CD4-positive, alpha-beta T cell treated with Interleukin-2 at 100 ng/mL for 4 hours (primary cell): ENCODE measurements around the gene ALDH1L2.

ENCODE experiments used
- DNase-seq: peaks from one replicate; pipeline ENCODE4 v3.0.0-alpha.2; 2020; ENCODE audit warnings: low spot score

The ALDH1L2 gene

DNA sequence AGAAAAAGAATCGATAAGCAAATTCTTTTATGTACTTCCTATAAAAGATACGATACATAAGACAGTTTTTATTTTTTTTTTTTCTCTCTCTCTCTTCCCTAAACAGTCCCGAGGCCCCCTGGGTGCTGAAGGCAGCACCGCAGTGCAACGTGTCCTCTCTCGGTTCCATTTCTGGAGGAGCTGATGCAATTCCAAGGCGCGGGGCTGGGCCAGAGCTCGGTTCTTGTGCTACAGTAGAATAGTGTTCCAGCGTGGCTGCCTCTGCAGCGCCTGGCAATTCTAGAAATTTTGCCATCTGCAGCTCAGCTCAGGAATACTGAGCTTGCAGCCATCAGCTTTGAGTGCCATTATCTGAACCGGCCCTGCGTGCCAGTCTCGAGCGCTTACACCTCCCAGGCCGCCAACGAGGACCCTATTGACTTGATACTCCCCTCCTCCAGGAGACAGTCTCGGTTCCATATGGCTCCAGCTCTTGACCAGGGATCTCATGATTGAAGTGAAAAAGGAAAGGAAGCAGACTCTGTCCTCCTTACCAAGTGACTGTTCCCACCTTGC is 630 bp downstream of the ALDH1L2 start:
- DNase-seq: no peak

DNA sequence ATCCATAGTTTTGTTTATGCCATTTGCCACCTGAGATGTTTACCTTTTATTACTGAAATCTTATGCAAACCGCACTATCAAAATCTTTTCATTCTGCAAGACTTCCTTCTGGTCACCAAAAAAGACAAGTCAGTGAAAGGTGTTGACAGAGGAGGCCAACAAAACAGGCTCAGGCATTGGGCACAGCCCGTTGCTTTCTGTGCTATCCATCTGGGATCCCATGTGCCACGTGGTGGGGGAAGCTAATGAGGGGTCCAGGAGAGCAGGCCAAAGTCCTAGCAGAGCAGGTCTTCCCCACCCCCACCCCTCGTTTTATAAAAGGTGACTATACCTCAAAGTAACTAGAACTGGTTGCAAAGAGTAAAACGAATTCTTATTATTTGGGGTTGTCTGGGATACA is 1.2 kb downstream of the ALDH1L2 start:
- DNase-seq: no peak

DNA sequence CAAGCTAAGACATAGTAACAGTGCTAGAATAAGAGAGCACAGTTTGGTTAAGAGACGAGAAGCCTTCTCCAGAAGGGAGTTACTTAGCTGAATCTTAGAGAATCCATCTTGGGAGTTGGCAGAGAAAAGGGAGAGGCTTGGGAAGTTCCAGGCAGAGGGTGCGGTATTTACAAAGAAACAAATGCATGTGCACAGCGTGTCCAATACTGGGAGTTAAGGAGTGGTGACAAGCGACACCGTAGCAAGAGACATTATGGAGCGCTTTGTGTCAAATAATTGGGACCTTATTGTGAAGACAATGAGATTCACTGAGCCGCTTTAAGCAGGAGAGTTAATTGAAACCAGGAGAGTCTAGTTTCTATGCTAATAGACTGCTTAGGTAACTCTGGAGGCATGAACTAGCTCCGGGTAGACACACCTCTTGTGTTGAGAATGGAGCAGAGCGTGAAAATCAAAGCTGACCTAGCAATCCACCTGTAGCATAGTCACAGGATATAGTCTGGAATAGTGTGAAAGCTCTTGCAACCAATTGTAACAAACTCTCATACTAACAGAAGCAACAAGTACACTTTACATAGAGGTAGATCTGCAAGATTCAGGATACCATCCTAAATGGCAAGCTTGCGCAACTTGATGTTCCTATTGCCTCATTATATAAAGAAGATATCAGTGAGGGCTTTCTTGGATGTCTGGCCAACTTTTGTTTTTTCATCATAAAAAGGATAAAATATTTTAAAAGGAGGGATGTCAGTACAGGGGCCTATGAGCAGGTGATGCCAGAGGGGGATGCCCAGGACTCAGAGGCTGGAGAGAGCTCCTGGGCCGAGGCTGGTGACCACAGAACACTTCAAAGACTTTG is 5.3 kb downstream of the ALDH1L2 start:
- DNase-seq: no peak

DNA sequence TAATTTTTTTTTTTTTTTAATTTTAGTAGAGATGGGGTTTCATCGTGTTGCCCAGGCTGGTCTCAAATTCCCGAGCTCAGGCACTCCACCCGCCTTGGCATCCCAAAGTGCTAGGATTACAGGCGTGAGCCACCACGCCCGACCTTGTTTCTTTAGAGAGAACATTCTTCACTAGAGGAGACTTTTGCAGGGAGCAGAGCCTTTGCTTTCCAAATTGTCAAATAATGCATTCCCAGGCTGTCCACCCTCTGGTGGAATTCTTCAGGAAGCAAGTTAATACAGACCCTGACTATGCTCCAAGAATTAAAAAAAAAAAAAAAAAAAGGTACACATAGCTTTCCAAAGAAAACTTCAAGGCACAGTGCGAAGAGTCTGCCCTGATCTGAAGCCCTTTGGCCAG is 6.8 kb downstream of the ALDH1L2 start:
- DNase-seq: no peak

DNA sequence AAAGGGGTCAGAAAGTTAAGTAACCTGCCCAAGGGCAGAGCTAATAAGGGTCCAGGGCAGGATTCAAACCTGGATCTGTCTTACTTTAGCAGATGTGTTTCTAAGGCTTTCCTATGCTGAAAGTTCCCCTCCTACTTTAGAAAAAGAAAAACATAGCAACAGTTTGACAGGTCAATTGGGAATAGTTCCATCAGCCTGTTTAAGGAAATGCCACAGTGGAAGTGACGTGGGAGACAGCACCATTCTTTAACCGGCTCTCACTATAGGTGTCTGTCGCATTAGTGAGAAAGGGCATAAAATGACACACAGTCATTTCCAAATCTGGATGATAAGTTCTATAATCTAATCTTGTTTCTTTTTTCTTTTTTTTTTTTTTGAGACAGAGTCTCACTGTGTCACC is 7.3 kb downstream of the ALDH1L2 start:
- no peak for DNase-seq

DNA sequence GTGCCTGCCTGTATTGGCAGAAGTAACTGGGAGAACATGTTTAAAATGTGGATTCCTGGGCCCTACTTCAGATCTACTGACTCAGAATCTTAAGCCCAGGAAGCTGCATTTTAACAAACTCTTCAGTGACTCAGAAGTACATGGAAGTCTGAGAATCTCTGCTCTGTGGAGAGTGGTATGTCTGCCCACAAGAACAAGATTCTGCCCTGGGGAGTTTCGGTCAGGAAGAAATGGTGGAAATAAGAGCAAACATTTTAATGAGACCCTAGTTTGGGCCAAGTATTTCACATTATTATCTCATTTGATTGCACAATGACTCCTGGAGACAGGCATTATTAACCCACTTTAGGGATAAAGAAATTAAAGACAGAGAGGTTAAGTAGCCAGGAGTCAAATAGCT is 8.2 kb downstream of the ALDH1L2 start:
- no peak for DNase-seq

DNA sequence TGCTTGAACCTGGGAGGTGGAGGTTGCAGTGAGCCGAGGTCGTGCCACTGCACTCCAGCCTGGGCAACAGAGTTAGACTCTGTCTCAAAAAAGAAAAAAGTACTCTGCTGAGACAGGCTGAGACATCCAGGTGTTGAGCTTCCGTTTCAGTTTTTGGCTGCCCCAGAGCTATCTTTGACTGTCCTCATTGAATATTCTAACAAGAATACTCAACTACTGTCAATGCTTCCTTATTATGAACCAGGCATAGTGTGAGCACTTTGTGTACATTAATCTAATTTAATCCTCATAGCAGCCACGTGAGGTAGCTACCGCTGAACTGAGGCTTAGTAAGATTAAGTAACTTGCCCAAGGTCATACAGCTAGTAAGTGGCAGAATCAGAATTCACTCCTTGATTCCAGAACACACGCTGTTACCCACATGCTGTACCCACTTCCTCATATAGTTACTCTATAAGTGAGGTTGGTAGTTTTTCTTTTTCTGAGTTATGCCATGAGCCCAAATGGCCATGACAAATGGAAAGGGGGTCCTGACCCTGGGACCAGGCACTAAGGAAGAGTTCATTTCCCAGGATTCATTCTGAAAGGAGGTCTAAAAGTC is 11.3 kb downstream of the ALDH1L2 start:
- no peak for DNase-seq

DNA sequence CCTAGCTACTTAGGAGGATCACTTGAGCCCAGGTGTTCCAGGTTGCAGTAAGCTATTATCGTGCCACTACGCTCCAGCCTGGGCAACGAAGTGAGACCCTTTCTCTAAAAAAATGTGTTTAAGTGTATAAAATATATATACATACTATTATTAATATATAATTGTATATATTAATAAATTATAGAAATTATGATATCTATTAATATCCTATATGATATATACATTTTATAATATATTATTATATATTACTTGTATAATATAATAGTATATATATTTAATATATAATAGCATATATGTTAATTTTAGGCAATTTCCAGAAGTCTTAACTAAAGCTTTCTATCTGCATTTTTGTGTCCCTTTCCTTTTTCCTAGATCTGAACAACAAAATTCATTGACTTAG is 12.3 kb downstream of the ALDH1L2 start:
- DNase-seq: no peak

DNA sequence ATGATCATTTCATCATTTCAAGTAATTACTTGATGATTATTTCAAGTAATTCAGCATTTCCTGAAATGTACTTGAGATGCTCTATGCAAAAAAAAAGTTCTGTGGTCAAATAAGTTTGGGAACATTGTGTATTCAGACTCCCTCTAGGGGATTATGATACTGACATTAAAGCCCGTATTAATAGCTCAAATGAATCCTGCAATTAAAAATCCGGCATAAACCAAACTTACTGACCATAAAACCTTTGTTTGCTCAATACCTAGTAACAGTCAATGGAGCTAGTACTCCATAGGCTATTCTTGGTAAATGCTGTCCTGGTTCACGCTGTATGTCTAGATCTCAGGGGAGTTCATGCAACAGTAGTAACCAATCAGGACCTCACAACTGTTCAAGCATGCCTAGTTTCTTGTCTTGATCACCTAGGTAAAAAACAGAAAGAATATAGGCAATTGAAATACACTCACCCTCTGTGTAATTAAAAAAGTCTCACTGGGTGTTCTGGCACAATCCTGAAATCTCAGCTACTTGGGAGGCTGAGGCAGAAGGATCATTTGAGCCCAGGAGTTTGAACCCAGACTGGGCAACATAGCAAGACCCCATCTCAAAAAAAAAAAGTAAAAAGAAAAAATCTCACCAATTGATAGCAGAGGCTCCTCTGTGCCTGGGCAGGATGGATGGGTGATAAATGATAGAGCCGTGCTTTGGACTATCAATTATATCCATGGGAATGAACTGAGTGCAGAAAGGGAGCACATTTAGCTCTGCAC is 14.1 kb downstream of the ALDH1L2 start:
- DNase-seq: no peak

DNA sequence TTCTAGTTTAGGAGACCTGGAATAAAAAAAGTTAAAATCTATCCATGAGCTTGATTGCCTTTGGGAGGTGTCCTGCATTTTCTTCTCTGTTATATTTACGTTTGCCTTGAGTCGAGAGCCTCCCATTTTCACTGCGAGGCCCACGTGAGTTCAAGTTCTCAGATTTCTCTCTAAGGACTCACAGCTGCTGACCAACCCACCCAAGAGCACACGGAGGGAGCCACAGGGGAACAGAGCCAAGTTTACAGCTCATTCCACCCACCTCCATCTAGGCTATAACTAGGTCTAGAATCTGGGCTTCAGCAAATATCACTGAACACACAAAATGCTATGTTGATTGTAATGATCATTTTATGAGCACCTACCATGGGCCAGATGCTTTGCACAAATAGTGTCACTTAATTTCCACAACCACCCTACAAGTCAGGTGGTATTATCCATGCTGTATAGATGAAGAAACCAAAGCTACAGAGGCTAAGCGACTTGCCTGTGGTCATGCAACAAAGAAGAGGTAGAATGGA is 16.7 kb downstream of the ALDH1L2 start:
- no peak for DNase-seq

DNA sequence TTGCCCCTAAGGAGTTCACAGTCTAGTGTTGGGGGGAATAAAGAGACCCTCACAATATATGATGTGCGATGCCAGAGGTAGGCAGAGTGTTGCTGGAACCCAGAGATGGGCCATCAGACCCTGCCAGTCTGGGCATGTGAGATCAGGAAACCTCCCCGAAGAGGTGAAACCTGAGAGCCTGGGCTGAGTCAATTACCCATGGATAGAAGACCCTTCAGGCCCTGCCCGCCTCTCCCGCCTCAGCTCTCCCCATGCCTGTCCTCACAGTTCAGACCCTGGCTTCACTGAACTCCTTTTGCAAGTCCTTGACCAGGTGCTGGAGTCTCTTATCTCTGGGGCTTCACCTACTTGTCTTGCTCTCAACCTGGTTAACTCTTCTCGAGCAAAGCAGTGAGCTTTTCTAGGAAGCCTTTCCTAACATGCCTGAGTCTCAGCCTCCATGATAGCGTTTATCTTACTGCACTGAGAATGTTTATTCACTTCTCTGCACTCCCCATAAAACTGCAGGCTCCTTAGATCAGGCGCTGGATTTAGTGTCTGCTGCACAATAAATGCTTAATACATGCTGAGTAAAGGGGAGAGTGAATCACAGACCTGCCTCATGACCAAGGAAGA is 19.6 kb downstream of the ALDH1L2 start:
- DNase-seq: no peak

DNA sequence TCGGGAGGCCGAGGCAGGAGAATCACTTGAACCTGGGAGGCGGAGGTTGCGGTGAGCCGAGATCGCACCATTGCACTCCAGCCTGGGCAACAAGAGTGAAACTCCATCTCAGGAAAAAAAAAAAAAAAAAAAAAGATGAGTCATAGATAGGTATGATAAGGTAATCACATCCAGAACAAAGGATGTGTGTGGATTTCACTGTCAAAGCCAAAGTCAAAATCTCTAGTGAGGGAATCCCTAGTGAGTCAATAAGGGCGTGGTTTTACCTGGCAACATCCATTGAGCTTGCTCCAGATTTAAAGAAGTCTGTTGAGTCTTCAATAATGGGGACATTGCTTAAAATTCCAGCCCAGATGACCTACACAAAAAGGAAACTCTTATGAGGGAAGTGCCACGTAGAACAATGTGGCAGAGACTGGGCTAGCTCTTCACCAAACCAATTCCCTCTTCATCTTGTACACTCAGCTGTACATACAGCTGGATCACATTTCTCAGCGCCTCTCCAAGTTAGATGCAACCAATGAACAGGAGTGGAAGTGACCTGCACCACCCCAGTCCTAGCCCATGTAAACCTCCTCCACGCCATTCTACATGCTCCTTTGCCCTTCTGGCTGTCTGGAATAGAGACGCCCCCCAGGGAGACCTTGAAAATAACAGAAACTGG is 23.4 kb downstream of the ALDH1L2 start:
- DNase-seq: no peak

DNA sequence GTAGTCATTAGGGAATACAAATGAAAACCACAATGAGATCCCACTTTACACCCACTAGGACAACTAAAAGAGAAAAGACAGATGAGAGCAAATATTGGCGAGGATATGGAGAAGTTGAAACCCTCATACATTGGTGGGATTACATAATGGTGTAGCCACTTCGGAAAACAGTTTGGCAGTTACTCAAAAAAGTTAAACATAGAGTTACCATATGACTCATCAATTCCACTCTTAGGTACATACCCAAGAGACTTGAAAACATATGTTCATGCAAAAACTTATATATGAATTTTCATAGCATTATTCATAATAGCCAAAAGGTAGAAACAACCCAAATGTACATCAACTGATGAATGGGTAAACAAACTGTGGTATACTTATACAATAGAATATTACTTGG is 27.1 kb downstream of the ALDH1L2 start:
- DNase-seq: no peak

DNA sequence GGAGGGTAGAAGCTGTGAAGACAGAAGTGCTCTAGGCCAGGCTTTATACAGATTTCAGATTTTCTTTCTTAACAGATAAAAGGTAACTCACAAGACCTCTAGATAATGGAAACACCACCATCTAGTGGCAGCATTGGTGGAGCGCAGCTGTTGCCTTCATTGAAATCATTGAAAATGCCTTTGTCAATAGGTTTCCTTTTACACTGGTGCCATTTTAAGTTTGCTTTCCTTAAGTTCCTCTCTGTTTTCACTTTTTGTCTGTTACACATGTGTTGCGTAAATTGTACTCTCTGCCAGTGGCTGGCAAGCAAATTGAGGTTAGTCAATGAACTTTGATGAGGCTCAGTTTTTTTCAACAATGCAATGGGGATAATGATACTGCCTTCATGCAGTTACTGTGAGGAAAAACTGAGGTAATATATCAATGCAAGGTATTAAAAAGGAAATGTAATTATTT is 31.1 kb downstream of the ALDH1L2 start:
- peak; percentile 85 for DNase-seq

DNA sequence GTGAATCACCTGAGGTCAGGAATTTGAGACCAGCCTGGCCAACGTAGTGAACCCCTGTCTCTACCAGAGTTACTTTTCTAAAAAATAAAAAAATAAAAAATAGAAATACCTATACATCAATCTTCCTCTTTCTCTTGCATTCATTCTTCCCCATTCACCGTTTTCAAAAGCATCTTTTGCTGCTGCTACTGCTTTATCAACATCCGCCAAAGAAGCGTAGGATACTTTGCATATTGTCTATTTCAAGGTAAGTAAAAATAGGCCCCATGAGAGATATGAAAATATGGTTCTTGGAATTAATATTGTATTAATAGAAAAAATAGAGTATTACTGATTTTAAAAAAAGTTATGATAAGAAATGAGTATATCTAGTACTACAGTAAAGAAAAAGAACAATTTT is 32.3 kb downstream of the ALDH1L2 start:
- DNase-seq: no peak

DNA sequence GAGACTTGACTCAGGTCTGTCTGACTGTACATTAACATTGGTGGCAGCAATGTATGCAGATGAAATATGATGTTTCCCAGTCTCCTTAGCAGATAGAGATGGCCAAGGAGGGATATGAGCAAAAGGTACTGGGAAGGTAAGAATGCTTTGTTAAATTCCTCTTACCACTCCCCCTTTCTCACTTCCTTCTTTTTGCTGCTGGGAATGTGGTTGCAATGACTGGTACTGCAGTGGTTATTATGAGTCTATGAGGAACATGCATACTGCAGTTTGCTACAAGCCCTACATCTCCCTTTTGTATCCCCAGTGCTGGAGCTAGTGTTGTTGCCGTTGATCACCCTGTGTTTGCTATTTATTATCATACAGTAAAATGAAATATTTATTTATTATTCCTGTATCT is 35.9 kb downstream of the ALDH1L2 start:
- no peak for DNase-seq

DNA sequence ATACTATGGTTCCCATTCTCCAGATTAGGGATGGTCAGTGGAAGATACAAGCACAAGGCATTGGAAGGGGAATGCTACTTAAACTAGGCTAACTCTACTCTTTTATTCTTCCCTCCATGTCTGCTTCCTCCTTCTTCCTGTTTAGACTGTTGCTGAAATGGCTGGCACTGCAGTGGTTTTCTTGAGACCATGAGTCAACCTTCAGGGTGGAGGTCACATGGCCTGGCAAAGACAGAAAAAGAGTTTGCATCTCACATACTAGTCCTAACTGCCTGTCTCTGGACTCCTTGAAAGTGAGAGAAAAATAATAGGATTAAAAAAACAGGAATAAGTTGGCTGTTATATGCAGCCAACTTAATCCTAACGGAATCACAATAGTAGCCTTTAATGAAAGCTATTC is 37.0 kb downstream of the ALDH1L2 start:
- DNase-seq: no peak

DNA sequence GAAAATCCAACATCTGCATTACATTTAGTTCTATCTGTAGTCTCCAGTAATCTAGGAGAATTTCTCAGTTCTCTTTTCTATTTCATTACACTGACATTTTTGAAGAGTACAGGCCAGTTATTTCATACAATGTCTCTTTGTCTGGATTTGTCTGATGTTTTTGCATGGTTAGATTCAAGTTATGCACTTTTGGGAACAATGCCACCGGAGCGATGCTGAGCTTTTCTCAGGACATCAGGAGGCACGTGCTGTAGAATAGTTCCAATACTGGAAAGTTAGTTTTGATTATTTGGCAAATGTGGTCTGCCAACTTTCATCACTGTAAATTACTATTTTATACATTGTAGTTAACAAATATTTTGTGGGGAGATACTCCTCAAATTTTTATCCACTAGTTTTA is 43.1 kb downstream of the ALDH1L2 start:
- no peak for DNase-seq

DNA sequence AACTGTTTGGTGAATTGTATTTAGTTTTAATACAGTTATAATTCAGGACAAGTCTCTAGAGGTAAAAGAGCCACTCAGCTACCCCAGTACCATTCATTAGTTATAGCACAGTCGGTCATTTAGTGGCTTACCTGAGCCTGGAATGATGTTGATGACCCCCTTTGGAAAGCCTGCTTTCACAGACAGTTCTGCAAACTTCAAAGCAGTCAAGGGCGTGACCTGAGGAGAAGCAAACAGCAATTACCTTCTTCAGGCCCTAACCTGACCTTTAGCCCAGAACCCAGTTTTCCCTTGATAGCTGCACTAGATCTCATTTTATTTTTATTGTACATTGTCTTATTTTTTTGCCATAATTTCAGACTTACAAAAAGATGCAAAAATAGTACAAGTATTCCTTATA is 43.8 kb downstream of the ALDH1L2 start:
- no peak for DNase-seq

DNA sequence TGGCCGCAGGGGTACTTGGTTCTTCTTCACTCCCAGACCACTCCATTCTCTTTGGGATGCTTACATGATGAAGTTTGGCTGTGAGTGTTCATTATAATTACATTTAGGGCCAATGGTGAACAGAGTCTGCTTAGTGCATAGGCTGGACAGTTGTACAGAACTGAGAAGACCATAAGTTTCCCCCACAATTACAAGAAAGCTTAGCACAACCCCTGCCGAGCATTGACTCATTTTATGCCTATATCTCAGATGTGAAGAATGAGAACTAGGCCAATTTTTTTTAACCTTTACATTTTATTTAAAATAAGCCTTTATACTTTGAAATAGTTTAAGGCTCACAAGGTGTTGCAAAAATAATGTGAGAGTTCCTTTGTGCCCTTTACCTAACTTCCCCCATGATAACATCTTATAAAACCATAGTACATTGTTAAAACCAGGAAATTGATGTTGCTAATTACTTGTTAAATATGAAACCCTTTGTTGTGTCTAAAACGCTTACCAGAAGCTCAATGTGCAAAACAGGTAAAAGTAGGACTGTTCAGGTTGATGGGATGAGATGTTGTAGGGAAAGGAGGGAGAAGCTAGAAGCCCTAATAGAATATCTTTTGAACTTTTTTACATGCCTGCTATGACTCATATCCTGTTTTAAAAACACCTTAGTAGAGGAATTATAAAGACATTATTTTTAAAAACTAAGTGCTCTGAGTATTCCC is 47.2 kb downstream of the ALDH1L2 start:
- DNase-seq: no peak

DNA sequence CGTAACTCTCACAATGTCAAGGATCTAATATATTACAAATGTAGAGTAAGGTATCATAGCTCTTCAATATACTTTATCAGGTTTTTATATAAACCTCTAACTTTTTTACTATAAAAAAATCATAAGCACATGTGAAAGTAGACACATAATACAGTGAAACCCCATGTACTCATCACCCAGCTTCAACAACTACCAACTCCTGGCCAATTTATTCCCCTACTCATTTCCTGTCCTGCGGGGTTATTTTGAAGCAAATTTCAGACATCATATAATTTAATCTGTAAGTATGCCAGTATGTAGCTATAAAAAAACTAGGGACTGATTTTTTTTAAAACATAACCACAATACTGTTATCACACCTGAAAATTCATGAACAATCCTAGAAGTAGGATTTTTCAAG is 50.4 kb downstream of the ALDH1L2 start:
- DNase-seq: no peak
